ENCODE data around the gene PRR16.

Gene PRR16

GRCh38 chr5:120531215-120531614, 67.1 kb downstream of the PRR16 start:
- no peaks in the 10 kb centered on the region for H3K4me1 ChIP-seq

GRCh38 chr5:120532835-120533234, 68.7 kb downstream of the PRR16 start:
- no peak overlapping the region for H3K27ac ChIP-seq
- no peaks in the 10 kb centered on the region for H3K79me2 ChIP-seq
- H3K4me2 ChIP-seq (ENCODE audit: low read length): no peak overlapping the region
- H3K9ac ChIP-seq: no peak overlapping the region
- H3K9me3 ChIP-seq (ENCODE audit: control insufficient read depth, low read length): no peaks in the 10 kb centered on the region
- H3K36me3 ChIP-seq (ENCODE audit: control insufficient read depth, insufficient read depth, low read length): no peaks in the 10 kb centered on the region
- no peak overlapping the region for H3K4me3 ChIP-seq (ENCODE audit: low read depth, low read length)
- TF ChIP-seq, protein P1, sequence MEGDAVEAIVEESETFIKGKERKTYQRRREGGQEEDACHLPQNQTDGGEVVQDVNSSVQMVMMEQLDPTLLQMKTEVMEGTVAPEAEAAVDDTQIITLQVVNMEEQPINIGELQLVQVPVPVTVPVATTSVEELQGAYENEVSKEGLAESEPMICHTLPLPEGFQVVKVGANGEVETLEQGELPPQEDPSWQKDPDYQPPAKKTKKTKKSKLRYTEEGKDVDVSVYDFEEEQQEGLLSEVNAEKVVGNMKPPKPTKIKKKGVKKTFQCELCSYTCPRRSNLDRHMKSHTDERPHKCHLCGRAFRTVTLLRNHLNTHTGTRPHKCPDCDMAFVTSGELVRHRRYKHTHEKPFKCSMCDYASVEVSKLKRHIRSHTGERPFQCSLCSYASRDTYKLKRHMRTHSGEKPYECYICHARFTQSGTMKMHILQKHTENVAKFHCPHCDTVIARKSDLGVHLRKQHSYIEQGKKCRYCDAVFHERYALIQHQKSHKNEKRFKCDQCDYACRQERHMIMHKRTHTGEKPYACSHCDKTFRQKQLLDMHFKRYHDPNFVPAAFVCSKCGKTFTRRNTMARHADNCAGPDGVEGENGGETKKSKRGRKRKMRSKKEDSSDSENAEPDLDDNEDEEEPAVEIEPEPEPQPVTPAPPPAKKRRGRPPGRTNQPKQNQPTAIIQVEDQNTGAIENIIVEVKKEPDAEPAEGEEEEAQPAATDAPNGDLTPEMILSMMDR (IDR thresholded peaks at IDR 0.05): no peak
- H3K27me3 ChIP-seq (ENCODE audit: control insufficient read depth, insufficient read depth, low read length): no peaks in the 10 kb centered on the region
- H2AFZ ChIP-seq: no peak overlapping the region
- no peaks in the 10 kb centered on the region for H3K4me1 ChIP-seq

More at GRCh38 chr5:120531215-120531614, 67.1 kb downstream of the PRR16 start:
- Histone ChIP-seq H3K36me3 (ENCODE audit: control insufficient read depth, insufficient read depth, low read length) (no peaks in the 10 kb centered on the region), H2AFZ (no peak overlapping the region), H3K4me3 (ENCODE audit: low read depth, low read length) (no peak overlapping the region), H3K27me3 (ENCODE audit: control insufficient read depth, insufficient read depth, low read length) (no peaks in the 10 kb centered on the region), H3K9ac (no peak overlapping the region), H3K79me2 (no peaks in the 10 kb centered on the region), H3K9me3 (ENCODE audit: control insufficient read depth, low read length) (no peaks in the 10 kb centered on the region), H3K27ac (no peak overlapping the region), H3K4me2 (ENCODE audit: low read length) (no peak overlapping the region)
- TF ChIP-seq, protein P1 (IDR thresholded peaks at IDR 0.05): no peak

- no peak overlapping the region for H3K4me2 ChIP-seq (ENCODE audit: low read length)
- no peaks in the 10 kb centered on the region for H3K27me3 ChIP-seq (ENCODE audit: control insufficient read depth, insufficient read depth, low read length)
- no peaks in the 10 kb centered on the region for H3K36me3 ChIP-seq (ENCODE audit: control insufficient read depth, insufficient read depth, low read length)
- H3K27ac ChIP-seq: no peak overlapping the region
- H3K9ac ChIP-seq: no peak overlapping the region
- no peaks in the 10 kb centered on the region for H3K4me1 ChIP-seq
- no peaks in the 10 kb centered on the region for H3K9me3 ChIP-seq (ENCODE audit: control insufficient read depth, low read length)
- no peaks in the 10 kb centered on the region for H3K79me2 ChIP-seq
- TF ChIP-seq, protein P1 (IDR thresholded peaks at IDR 0.05): no peak
- no peak overlapping the region for H2AFZ ChIP-seq
- no peak overlapping the region for H3K4me3 ChIP-seq (ENCODE audit: low read depth, low read length)
Measured at GRCh38 chr5:120533581-120533980, 69.5 kb downstream of the PRR16 start.

DNA sequence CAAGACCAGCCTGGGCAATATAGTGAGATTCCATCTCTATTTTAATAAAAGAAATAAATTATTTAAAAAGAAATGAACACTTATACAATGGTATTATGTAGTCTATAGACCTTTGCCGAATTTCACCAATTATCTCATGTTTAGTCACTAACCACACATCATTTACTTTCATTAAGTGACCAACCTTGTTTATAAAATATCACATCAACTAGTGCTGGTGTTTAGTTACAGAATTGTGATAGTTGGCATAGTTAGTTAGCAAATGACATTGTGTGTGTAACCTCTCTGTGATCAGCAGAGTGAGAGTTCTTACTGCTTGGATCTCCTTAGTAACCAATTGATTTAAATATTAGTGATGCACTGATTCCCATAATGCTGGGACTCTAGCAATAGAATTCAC, 71.8 kb downstream of the PRR16 start:
- Histone ChIP-seq H3K27me3 (ENCODE audit: control insufficient read depth, insufficient read depth, low read length) (no peaks in the 10 kb centered on the region), H3K27ac (no peak overlapping the region), H3K9me3 (ENCODE audit: control insufficient read depth, low read length) (no peaks in the 10 kb centered on the region), H3K79me2 (no peaks in the 10 kb centered on the region), H2AFZ (no peak overlapping the region), H3K4me3 (ENCODE audit: low read depth, low read length) (no peak overlapping the region), H3K36me3 (ENCODE audit: control insufficient read depth, insufficient read depth, low read length) (no peaks in the 10 kb centered on the region), H3K4me2 (ENCODE audit: low read length) (no peak overlapping the region), H3K9ac (no peak overlapping the region), H3K4me1 (no peaks in the 10 kb centered on the region)
- TF ChIP-seq, protein P1 (IDR thresholded peaks at IDR 0.05): no peak

DNA sequence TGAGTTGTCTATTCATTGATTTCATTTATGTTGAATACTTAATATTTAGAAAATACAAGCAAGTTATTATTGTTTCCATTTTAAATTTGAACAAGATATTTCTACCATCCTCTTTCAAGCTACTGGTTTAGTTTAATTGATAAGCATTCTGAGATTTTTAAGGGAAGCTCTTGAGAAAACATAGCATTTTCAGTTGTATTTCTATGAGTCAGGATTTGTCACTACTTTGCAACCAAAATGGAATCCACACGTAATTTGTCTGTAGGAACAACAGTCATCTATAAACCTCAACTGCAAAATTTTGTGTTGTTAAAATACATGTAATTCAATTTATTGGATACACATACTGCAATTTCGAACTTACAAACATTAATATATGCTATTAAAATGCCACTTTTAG, 74.0 kb downstream of the PRR16 start:
- Histone ChIP-seq H3K4me3 (ENCODE audit: low read depth, low read length) (no peak overlapping the region), H2AFZ (no peak overlapping the region), H3K9ac (no peak overlapping the region), H3K9me3 (ENCODE audit: control insufficient read depth, low read length) (no peaks in the 10 kb centered on the region), H3K79me2 (no peaks in the 10 kb centered on the region), H3K4me1 (no peaks in the 10 kb centered on the region), H3K36me3 (ENCODE audit: control insufficient read depth, insufficient read depth, low read length) (no peaks in the 10 kb centered on the region), H3K27me3 (ENCODE audit: control insufficient read depth, insufficient read depth, low read length) (no peaks in the 10 kb centered on the region), H3K4me2 (ENCODE audit: low read length) (no peak overlapping the region), H3K27ac (no peak overlapping the region)
- TF ChIP-seq, protein P1 (IDR thresholded peaks at IDR 0.05): no peak

Measured in parathyroid adenoma (tissue), 2 donors.